ENCODE measurements around the gene C5orf46. TPM values are rescaled to one million over a fixed set of nuclear protein-coding genes. Genes with fewer than 3 reads are reported as not detected.

The C5orf46 gene
- not detected in 5 replicates for total RNA-seq (2022; extraction: Qiagen RNA extraction)

DNA sequence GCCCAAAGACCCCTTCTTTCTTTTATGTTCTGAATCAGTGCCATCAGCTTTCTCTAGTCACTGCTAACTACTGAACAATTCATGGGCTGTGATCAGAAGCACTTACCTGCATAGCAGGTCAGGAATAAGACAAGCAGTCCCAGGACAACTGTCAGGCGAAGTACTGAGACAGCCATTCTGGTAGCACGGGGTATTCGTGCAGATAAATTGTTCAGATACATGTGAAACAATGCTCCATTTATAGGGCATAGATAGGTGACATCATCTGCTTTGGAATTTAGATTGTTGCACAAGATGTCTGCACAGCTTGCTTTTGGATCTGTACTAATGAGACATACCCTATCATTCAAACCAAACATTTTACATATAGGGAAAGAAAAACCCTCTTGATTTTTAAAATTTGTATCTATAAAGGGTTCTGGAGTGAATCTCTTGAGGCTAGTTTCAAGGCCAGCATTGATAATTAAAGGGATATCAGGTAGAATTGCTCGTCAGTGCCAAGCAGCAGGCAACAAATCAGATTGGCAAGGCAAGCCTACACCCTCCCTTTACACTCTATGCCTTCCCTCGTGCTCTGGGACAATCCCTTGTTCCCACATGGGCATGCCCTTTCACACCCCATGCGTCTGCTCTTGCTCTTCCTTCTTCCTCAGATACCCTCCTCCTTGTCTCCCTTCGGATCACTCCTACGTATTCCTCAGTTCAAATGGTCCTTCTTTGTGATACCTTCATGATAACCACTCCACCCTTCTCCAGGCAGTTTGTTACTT, at the start of gene C5orf46:
Gene C5orf46 (minus strand): TSS at position 213 of the 770 bp plus-strand sequence. CDS start 37 bp downstream, at position 176.

DNA sequence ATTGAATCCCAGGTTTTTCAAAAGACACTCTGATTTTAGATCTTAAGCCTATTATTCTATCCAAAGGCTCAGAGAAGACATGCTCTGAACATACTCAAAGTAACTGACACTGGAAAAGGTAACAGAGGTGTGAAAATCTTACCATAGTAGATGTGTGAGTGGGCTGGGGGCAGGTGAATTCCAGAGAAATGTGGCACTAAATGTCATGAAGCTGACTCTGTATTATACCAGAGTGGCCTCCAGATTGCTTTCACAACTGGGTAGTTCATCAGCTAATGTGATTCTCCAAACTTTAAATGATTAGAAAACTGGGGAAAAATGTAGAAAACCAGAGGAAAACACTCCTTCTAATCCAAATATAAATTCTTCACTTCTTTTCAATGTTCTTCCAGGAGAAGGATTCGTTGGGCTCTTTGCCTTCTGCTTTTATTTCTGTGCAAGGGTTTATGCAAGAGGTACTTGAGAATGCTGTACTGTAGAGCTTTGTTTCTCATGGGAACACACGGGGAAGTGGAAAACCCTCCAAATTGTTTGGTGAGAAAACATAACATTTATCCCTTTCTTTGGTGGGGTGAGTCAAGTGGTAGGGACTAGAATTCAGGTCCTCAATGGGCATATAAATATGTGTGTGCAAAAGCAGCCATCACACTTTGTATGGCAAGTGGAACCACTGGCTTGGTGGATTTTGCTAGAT, 28.1 kb downstream of the C5orf46 start, which contains the start of gene SCGB3A2:
Gene SCGB3A2 (plus strand): TSS at position 646 of the 694 bp plus-strand sequence. CDS start 93 bp downstream, outside the sequence.

Other genes starting within 250 kb of the C5orf46 start
- not detected in 5 replicates for gene JAKMIP2, start 123.8 kb downstream of the C5orf46 start, total RNA-seq (2022; extraction: Qiagen RNA extraction)
- gene SPINK1, start 74.9 kb downstream of the C5orf46 start, total RNA-seq (2022; extraction: Qiagen RNA extraction): 0.54 to 1.4 TPM (median 0.82 TPM) in 5 replicates
- gene SCGB3A2, start 27.8 kb downstream of the C5orf46 start, total RNA-seq (2022; extraction: Qiagen RNA extraction): not detected in 5 replicates
- not detected in 5 replicates for gene SPINK5, start 157.4 kb upstream of the C5orf46 start, total RNA-seq (2022; extraction: Qiagen RNA extraction)